NCI-H2081 treated with DMSO at 0.1 percent for 48 hours (cell line): ENCODE measurements around the gene CPN2.

Source experiments
- DNase-seq: peaks from one replicate; lab custom pipeline; 2025; lab: John Stamatoyannopoulos, UW

The CPN2 gene

GRCh38 chr3:194351952-194352536 is 916 bp upstream of the CPN2 start:
- DNase-seq, result no peak

- DNase-seq, result no peak
Observed at GRCh38 chr3:194350726-194351071, 429 bp downstream of the CPN2 start.

- no peak for DNase-seq
Observed at GRCh38 chr3:194348354-194348753, 2.8 kb downstream of the CPN2 start.

- no peak for DNase-seq
Observed at GRCh38 chr3:194346621-194347020, 4.5 kb downstream of the CPN2 start.

- DNase-seq, result no peak
Observed at GRCh38 chr3:194346035-194346434, 5.1 kb downstream of the CPN2 start.

GRCh38 chr3:194344012-194344411 is 7.1 kb downstream of the CPN2 start:
- DNase-seq, result no peak

GRCh38 chr3:194343561-194343893 is 7.6 kb downstream of the CPN2 start:
- DNase-seq, result no peak

- no peak for DNase-seq
Observed at GRCh38 chr3:194342861-194343560, 8.1 kb downstream of the CPN2 start.

- no peak for DNase-seq
Observed at GRCh38 chr3:194340757-194341400, 10.2 kb downstream of the CPN2 start.

- no peak for DNase-seq
Observed at GRCh38 chr3:194339840-194340239, 11.3 kb downstream of the CPN2 start.

GRCh38 chr3:194339356-194339755 is 11.8 kb downstream of the CPN2 start:
- no peak for DNase-seq

GRCh38 chr3:194337965-194338753 is 13.0 kb downstream of the CPN2 start:
- no peak for DNase-seq

- DNase-seq, result no peak
Observed at GRCh38 chr3:194336601-194337355, 14.3 kb downstream of the CPN2 start.

- DNase-seq, result no peak
Observed at GRCh38 chr3:194333981-194334320, 17.2 kb downstream of the CPN2 start.

- DNase-seq, result no peak
Observed at GRCh38 chr3:194333212-194333980, 17.7 kb downstream of the CPN2 start.

GRCh38 chr3:194332858-194333211 is 18.3 kb downstream of the CPN2 start:
- no peak for DNase-seq

GRCh38 chr3:194330579-194330978 is 20.5 kb downstream of the CPN2 start:
- DNase-seq, result no peak

GRCh38 chr3:194330160-194330559 is 21.0 kb downstream of the CPN2 start:
- DNase-seq, result no peak

- DNase-seq, result no peak
Observed at GRCh38 chr3:194329583-194329965, 21.6 kb downstream of the CPN2 start.

- DNase-seq, result no peak
Observed at GRCh38 chr3:194328942-194329582, 22.1 kb downstream of the CPN2 start.

GRCh38 chr3:194328053-194328657 is 23.0 kb downstream of the CPN2 start:
- no peak for DNase-seq
